ENCODE measurements around the gene POLR3H.
A peak's percentile ranks its signal among the peaks of the same experiment; 100 is the strongest.

- TF ChIP-seq JUNB (IDR thresholded peaks at IDR 0.05) (no peak), POLR2A (IDR thresholded peaks at IDR 0.05; ENCODE audit: low read depth, low read length) (peak; percentile 36), KDM1A (IDR thresholded peaks at IDR 0.05; ENCODE audit: borderline replicate concordance) (no peak), MTA2 (IDR thresholded peaks at IDR 0.05; ENCODE audit: low read depth) (no peak)
- TF ChIP-seq, protein P1, sequence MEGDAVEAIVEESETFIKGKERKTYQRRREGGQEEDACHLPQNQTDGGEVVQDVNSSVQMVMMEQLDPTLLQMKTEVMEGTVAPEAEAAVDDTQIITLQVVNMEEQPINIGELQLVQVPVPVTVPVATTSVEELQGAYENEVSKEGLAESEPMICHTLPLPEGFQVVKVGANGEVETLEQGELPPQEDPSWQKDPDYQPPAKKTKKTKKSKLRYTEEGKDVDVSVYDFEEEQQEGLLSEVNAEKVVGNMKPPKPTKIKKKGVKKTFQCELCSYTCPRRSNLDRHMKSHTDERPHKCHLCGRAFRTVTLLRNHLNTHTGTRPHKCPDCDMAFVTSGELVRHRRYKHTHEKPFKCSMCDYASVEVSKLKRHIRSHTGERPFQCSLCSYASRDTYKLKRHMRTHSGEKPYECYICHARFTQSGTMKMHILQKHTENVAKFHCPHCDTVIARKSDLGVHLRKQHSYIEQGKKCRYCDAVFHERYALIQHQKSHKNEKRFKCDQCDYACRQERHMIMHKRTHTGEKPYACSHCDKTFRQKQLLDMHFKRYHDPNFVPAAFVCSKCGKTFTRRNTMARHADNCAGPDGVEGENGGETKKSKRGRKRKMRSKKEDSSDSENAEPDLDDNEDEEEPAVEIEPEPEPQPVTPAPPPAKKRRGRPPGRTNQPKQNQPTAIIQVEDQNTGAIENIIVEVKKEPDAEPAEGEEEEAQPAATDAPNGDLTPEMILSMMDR (IDR thresholded peaks at IDR 0.05 in 2 of 3, conservative IDR thresholded peaks at IDR 0.05 in 1 of 3; ENCODE audit: control insufficient read depth in 2 of 3, extremely low read depth in 1 of 3, insufficient read depth in 1 of 3, low read depth in 3 of 3, low read length in 3 of 3): peak; percentile 82 to 84 (median 82)
- TF ChIP-seq, protein P2, sequence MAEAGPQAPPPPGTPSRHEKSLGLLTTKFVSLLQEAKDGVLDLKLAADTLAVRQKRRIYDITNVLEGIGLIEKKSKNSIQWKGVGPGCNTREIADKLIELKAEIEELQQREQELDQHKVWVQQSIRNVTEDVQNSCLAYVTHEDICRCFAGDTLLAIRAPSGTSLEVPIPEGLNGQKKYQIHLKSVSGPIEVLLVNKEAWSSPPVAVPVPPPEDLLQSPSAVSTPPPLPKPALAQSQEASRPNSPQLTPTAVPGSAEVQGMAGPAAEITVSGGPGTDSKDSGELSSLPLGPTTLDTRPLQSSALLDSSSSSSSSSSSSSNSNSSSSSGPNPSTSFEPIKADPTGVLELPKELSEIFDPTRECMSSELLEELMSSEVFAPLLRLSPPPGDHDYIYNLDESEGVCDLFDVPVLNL (IDR thresholded peaks at IDR 0.05; ENCODE audit: low read depth, low read length): no peak
Measured at GRCh38 chr22:41532908-41533825, 11.1 kb downstream of the POLR3H start.

All from GM12878 (cell line).